ENCODE results near the gene AOPEP. TPM values are rescaled to one million over a fixed set of nuclear protein-coding genes. Genes with fewer than 3 reads are reported as not detected.
A peak's percentile ranks its signal among the peaks of the same experiment; 100 is the strongest.

The AOPEP gene
- total and polyA plus RNA-seq, 10 donors, result 14.8 to 86.1 (median 51.3) TPM

- 85 to 97% (median 90%) methylated on average over 1 of the region's 1 CpG for WGBS, 5 donors
These were observed 154.5 kb downstream of the AOPEP start for GRCh38 chr9:94881023-94881422.

GRCh38 chr9:94881454-94881853 is 155.0 kb downstream of the AOPEP start:
- intact Hi-C loops (cut with DNase I; ENCODE audit: low total_unique reads), result no loop called here
- Histone ChIP-seq H3K27me3 (replicated peaks in 1 of 7) (no peaks in the 10 kb centered on the region), H3K4me3 (no peak overlapping the region), H3K4me1 (peaks cover 0 to 29% (median 0%) of the 10 kb centered on the region in 6 donors), H3K9me3 (no peaks in the 10 kb centered on the region), H3K36me3 (no peaks in the 10 kb centered on the region), H3K27ac (peak overlapping the region in 2 of 8 donors; percentile 2 to 29)
- DNase-seq, result no peak
- TF ChIP-seq POLR2AphosphoS5 (IDR thresholded peaks at IDR 0.05) (no peak), POLR2A (IDR thresholded peaks at IDR 0.05) (no peak), CTCF (IDR thresholded peaks at IDR 0.05 in 8 of 11, conservative IDR thresholded peaks at IDR 0.05 in 3 of 11) (no peak)
- WGBS, 5 donors, result 78 to 94% (median 81%) methylated on average over 2 of the region's 2 CpGs

More at GRCh38 chr9:94881023-94881422, 154.5 kb downstream of the AOPEP start:
- DNase-seq, result no peak
- H3K36me3 ChIP-seq, result no peaks in the 10 kb centered on the region
- no peaks in the 10 kb centered on the region for H3K27me3 ChIP-seq (replicated peaks in 1 of 7)
- H3K4me3 ChIP-seq, result no peak overlapping the region
- TF ChIP-seq POLR2A (IDR thresholded peaks at IDR 0.05), result no peak
- TF ChIP-seq POLR2AphosphoS5 (IDR thresholded peaks at IDR 0.05), result no peak
- no peak for TF ChIP-seq CTCF (IDR thresholded peaks at IDR 0.05 in 8 of 11, conservative IDR thresholded peaks at IDR 0.05 in 3 of 11)
- peak overlapping the region in 2 of 8 donors; percentile 2 to 29 for H3K27ac ChIP-seq
- peaks cover 0 to 29% (median 0%) of the 10 kb centered on the region in 6 donors for H3K4me1 ChIP-seq
- intact Hi-C loops (cut with DNase I; ENCODE audit: low total_unique reads), result no loop called here
- H3K9me3 ChIP-seq, result no peaks in the 10 kb centered on the region

GRCh38 chr9:94881940-94882339 is 155.4 kb downstream of the AOPEP start:
- no peaks in the 10 kb centered on the region for H3K36me3 ChIP-seq
- intact Hi-C loops (cut with DNase I; ENCODE audit: low total_unique reads), result no loop called here
- no peak for DNase-seq
- peaks cover 0 to 29% (median 0%) of the 10 kb centered on the region in 6 donors for H3K4me1 ChIP-seq
- 50 to 62% (median 54%) methylated on average over 3 of the region's 3 CpGs for WGBS, 5 donors
- TF ChIP-seq CTCF (IDR thresholded peaks at IDR 0.05 in 8 of 11, conservative IDR thresholded peaks at IDR 0.05 in 3 of 11), result no peak
- TF ChIP-seq POLR2AphosphoS5 (IDR thresholded peaks at IDR 0.05), result no peak
- TF ChIP-seq POLR2A (IDR thresholded peaks at IDR 0.05), result no peak
- H3K27ac ChIP-seq, result peak overlapping the region in 2 of 8 donors; percentile 2 to 29
- no peaks in the 10 kb centered on the region for H3K27me3 ChIP-seq (replicated peaks in 1 of 7)
- H3K9me3 ChIP-seq, result no peaks in the 10 kb centered on the region
- no peak overlapping the region for H3K4me3 ChIP-seq

DNA sequence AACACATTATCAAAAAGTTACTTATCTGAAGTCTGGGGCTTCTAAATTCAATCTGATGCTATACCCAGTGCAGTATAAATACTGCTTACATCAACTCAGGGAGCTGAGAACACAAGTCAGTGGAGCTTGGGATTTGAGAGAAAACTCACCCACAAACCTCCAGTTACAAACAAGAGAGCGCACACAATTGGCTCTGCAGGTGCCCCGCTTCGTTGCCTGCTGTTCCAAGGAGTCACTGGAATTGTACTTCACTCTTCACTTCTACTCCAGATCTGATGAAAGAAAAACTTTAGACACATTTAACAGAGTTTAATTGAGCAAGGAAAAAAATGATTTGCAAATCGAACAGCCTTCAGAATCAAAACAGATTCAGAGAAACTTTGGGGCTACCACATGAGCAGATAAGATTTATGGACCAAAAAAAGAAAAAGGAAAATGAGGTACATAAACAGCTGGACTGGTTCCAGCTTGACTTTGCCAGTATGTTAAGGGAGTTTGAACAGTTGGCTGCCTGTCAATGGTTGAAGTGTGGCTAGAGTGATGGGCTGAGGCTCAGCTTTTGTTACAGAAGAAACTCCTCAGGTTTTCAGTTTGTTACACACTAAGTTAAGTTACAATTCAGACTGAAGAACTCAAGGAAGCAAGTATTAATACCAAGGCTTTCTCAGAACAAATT is 156.6 kb downstream of the AOPEP start:
- WGBS, 5 donors, result 67 to 75% (median 71%) methylated on average over 4 of the region's 4 CpGs
- Histone ChIP-seq H3K36me3 (no peaks in the 10 kb centered on the region), H3K4me3 (no peak overlapping the region), H3K9me3 (no peaks in the 10 kb centered on the region), H3K27me3 (replicated peaks in 1 of 7) (no peaks in the 10 kb centered on the region), H3K4me1 (peaks cover 0 to 29% (median 0%) of the 10 kb centered on the region in 6 donors), H3K27ac (no peak overlapping the region)
- no peak for DNase-seq
- intact Hi-C loops (cut with DNase I; ENCODE audit: low total_unique reads), result no loop called here
- no peak for TF ChIP-seq POLR2AphosphoS5 (IDR thresholded peaks at IDR 0.05)
- no peak for TF ChIP-seq CTCF (IDR thresholded peaks at IDR 0.05 in 8 of 11, conservative IDR thresholded peaks at IDR 0.05 in 3 of 11)
- no peak for TF ChIP-seq POLR2A (IDR thresholded peaks at IDR 0.05)

Data from spleen (tissue), 11 donors.